Thymus (tissue), 11 donors: Measurements from ENCODE around the gene BUD31. TPM values are rescaled to one million over a fixed set of nuclear protein-coding genes. Genes with fewer than 3 reads are reported as not detected.

Experiments
- DNase-seq, 9 donors: peaks; one replicate each; pipeline ENCODE4 v3.0.0-alpha.2; 2013; ENCODE audit warnings: low spot score in 9 of 9, low read depth in 6 of 9, missing footprints in 1 of 9
- H3K27ac ChIP-seq, 2 donors: one replicate each; pipeline ENCODE4 v1.5.1; 2013; ENCODE audit warnings: control low read depth in 1 of 2, low read depth in 1 of 2, low read length in 1 of 2, mild to moderate bottlenecking in 1 of 2, moderate library complexity in 1 of 2
- H3K27me3 ChIP-seq, 2 donors: one replicate each; pipeline ENCODE4 v1.5.1; 2013; ENCODE audit warnings: low read length in 1 of 2; ENCODE audit not compliant: control insufficient read depth in 2 of 2, insufficient read depth in 1 of 2
- H3K36me3 ChIP-seq, 2 donors: one replicate each; pipeline ENCODE4 v1.5.1; 2013; ENCODE audit warnings: low read length in 1 of 2, mild to moderate bottlenecking in 1 of 2, moderate library complexity in 1 of 2; ENCODE audit not compliant: control insufficient read depth in 2 of 2, insufficient read depth in 2 of 2
- H3K4me1 ChIP-seq, 2 donors: one replicate each; pipeline ENCODE4 v1.5.1; 2013; ENCODE audit warnings: low read length in 2 of 2; ENCODE audit not compliant: control insufficient read depth in 2 of 2, insufficient read depth in 2 of 2
- H3K4me3 ChIP-seq, 2 donors: one replicate each; pipeline ENCODE4 v1.5.1; 2013; ENCODE audit warnings: low read length in 2 of 2, control low read depth in 1 of 2, mild to moderate bottlenecking in 1 of 2
- H3K9me3 ChIP-seq, 2 donors: one replicate each; pipeline ENCODE4 v1.5.1; 2013; ENCODE audit warnings: low read length in 1 of 2, mild to moderate bottlenecking in 1 of 2; ENCODE audit not compliant: control insufficient read depth in 2 of 2, insufficient read depth in 1 of 2
- WGBS: extraction: QIAGEN DNeasy Blood & Tissue Kit; methylation state at CpG from one replicate; pipeline ENCODE4 v1.1.7; 2013; 5-methylcytosine and 5-hydroxymethylcytosine counted together
- polyA plus RNA-seq: library from polyadenylated mRNA; stranded (reverse); fragments of 200-250 nt; gene quantifications from one replicate; pipeline ENCODE4 v1.2.3, GENCODE V29; 2013
- total RNA-seq: library from RNA; stranded (reverse); fragments of 120-200 nt; gene quantifications from one replicate; pipeline ENCODE4 v1.2.4, GENCODE V29; 2013
- donor health status: healthy.

The BUD31 gene
- total and polyA plus RNA-seq, 2 donors = 102 to 123 TPM

DNA sequence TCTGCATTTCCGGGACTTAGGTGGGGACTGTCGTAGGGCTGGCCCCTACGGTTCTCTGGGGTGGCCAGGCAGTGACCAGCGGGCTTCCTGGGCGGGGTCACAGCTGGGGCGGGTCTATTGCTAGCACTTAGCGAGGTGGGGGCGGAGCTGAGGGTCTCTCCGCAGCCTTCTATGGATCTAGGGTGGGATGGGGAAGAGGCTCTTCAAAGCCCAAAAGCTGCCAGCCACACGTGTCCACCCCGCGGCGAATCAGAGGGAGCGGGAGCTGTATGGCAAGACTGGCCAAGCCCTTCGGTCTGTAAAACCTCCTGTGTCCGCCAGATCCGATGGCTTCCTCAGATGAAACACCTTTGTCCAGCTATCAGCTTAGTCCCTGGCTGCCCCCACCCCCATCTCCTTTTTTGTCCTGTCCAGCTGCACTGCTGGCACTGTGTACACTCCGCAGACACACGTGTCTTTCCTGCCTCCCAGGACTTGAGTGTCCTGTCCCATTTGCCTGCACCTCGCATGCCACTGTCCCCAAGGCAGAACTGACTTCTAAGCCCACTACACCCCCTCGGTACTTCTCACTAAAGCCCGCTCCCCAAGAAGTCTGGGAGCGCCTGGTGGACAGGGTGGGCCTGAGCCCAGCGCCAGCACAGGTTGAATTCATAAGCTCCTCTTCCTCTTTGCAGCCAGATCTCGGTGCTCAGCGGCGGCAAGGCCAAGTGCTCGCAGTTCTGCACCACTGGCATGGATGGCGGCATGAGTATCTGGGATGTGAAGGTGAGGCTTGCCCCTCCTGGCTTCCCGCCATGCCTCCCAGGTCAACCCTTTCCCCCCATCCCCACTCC, 15.2 kb upstream of the BUD31 start:
- H3K36me3 ChIP-seq = peaks cover 74 to 85% of the 10 kb centered on the region in 2 donors
- WGBS = 81% methylated on average over 30 of the region's 30 CpGs
- no peak for DNase-seq
- no peaks in the 10 kb centered on the region for H3K9me3 ChIP-seq
- no peak overlapping the region for H3K27ac ChIP-seq
- H3K4me1 ChIP-seq = peaks cover 6 to 16% of the 10 kb centered on the region in 2 donors
- H3K4me3 ChIP-seq = peak overlapping the region; percentile 52 to 55
- H3K27me3 ChIP-seq = no peaks in the 10 kb centered on the region

DNA sequence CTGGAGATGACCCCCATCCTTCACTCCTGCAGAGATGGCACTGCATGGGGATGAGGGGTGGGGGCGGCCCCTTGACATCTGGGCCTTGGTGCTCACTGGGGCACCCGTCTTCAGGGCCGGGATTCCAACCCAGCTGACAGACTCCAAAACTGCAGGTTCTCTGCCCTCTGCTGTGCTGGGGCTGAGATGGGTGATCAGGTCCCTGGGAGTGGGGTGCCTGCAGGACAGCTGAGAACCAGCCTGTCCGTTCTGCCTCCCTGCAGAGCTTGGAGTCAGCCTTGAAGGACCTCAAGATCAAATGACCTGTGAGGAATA, 14.6 kb upstream of the BUD31 start:
- 95% methylated on average over 4 of the region's 4 CpGs for WGBS
- H3K4me1 ChIP-seq = peaks cover 6 to 16% of the 10 kb centered on the region in 2 donors
- H3K9me3 ChIP-seq = no peaks in the 10 kb centered on the region
- peaks cover 79 to 88% of the 10 kb centered on the region in 2 donors for H3K36me3 ChIP-seq
- no peaks in the 10 kb centered on the region for H3K27me3 ChIP-seq
- H3K4me3 ChIP-seq = no peak overlapping the region
- no peak overlapping the region for H3K27ac ChIP-seq
- DNase-seq = no peak

DNA sequence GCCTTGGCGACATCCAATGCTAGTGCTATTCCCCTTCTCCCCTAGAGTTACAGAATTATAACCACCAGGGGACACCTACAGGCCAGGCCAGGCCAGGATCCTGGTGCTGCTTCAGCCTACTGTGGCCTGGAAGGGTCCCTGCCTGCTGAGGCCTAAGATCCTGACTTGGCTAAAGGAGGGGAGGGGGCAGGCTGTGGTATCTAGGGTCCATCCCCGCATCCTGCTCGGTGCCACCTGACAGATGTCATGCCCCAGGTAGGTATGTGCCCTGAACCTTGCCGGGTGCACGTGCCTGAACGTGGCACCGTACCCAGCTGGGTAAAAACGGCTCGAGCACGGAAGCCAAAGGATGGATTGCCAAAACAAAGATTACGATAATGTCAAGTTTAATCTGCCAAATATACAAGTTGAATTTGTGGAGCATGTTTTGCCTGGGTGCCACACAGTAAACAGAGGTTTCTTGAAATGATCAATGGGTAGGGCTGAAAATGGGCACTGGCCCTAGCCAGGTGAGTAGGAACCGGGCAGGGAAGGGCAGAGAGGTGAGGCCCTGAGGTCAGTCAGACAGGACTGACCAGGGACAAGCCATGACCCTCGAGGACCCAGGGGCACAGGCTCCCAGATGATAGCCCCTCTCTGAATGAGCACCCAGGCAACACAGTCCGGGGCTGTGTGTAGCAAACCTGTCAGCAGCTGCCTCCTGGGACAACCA, 13.0 kb upstream of the BUD31 start:
- H3K4me3 ChIP-seq = no peak overlapping the region
- H3K27ac ChIP-seq = no peak overlapping the region
- H3K9me3 ChIP-seq = no peaks in the 10 kb centered on the region
- DNase-seq = no peak
- H3K27me3 ChIP-seq = no peaks in the 10 kb centered on the region
- WGBS = 97% methylated on average over 14 of the region's 14 CpGs
- H3K36me3 ChIP-seq = peaks cover 80 to 88% of the 10 kb centered on the region in 2 donors
- H3K4me1 ChIP-seq = peaks cover 6 to 16% of the 10 kb centered on the region in 2 donors

DNA sequence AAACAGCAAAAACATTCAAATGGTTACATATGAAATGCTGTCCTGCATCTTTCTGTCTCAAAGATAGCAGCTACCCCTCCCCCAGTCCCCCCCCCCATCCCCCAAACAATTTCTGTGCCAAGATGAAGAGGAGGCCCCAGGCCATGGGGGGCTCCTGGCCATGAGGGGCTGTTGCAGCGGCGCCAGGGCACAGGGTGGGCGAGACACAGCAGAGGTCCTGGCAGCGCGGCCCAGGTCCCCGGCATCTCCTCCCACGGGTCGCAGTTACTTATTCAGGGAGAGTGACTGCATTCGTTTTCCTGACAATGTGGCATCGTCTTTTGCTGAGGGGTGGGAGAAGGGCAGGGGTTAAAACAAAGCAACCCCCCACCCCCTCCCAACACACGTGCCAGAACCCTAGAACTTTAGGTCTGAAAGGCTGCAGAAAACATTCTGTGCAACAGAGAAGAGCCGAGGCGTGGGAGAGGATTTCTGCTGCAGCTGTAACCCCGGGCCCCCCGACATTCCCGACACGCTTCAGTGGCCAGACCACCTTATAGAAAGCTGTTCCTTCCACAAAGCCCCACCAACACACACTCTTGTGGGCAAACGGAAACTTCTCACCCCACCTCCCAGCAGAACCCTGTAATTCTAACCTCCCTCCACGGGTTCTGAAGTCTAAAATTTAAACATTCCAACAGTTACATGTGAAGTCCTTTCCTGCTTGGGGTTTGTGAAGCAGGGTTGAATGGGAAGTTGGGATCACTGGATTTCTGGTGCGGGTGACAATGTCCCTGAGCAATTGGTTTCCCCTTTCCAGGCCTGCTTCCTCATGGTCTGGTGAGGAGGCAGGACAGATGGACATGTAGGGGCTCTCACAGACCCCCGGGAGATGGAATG, 12.1 kb upstream of the BUD31 start:
- WGBS = 95% methylated on average over 21 of the region's 21 CpGs

DNA sequence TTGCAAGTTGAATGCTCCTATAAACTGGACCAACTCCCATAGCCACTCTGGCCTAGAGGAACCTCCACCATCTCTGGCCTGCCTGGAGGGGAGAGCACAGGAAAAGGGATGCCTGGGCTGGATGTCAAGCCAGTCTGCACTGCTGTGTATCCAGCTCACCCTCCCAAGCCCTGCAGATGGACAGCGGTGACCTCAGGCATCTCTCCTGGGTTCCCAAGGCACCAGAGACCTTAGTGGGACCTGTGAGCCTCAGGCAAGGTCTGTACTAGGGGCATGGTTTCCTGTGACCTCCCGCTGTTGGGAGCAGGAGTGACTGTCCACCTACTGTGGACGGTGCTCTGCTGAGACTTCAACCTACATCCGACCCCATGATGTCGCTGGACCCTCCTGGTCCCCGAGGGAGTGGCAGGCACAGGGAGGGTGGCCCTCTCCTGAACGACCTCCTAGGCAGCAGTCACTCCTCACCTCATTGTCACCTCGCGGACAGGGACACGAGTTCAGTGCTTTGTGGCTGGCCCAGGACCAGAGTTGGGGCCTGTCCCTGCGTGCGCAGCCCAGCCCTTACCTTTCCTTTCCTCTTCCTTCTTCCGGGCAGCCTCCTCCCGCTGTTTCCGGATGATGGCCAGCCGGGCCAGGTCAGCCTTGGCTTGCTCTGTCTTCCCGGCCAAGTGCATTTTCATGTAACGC, 11.3 kb upstream of the BUD31 start:
- Histone ChIP-seq H3K9me3 (no peaks in the 10 kb centered on the region), H3K36me3 (peaks cover 80 to 85% of the 10 kb centered on the region in 2 donors), H3K4me3 (no peak overlapping the region), H3K27ac (no peak overlapping the region), H3K4me1 (peaks cover 2 to 12% of the 10 kb centered on the region in 2 donors), H3K27me3 (no peaks in the 10 kb centered on the region)
- 95% methylated on average over 18 of the region's 18 CpGs for WGBS
- DNase-seq = no peak

More for the DNA sequence above, 12.1 kb upstream of the BUD31 start:
- Histone ChIP-seq H3K27ac (no peak overlapping the region), H3K9me3 (no peaks in the 10 kb centered on the region), H3K36me3 (peaks cover 79 to 85% of the 10 kb centered on the region in 2 donors), H3K4me1 (peaks cover 6 to 16% of the 10 kb centered on the region in 2 donors), H3K4me3 (no peak overlapping the region), H3K27me3 (no peaks in the 10 kb centered on the region)
- DNase-seq = no peak

DNA sequence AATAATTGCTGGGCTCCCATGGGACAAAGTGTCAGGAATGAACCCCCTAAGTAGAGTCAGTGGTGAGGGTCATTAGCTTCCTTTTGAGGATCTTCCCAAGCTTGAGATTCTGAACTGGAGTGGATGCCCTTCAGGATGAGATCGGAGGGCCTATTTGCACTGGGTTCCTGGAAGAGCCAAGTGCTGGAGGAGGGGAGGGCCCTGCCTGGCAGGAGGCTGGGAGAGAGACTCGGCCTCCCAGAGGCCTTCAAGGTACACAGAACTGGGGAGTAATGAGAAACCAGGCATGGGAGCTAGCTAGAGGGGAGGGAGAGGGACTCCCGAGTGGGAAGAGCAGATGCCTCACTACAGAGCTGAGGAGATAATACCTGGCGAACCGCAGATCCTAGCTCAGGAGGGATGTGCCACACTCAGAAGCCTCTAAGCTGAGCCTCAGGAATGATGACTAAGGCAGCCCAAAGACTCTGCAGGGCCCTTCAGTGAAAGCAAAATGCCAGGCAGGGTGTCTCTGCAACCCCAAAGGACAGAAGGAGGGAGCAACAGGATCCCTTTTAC, 9.8 kb upstream of the BUD31 start:
- Histone ChIP-seq H3K27ac (no peak overlapping the region), H3K9me3 (no peaks in the 10 kb centered on the region), H3K4me3 (no peak overlapping the region), H3K36me3 (peaks cover 83 to 89% of the 10 kb centered on the region in 2 donors), H3K27me3 (no peaks in the 10 kb centered on the region), H3K4me1 (no peaks in the 10 kb centered on the region)
- DNase-seq = no peak
- WGBS = 97% methylated on average over 5 of the region's 5 CpGs

DNA sequence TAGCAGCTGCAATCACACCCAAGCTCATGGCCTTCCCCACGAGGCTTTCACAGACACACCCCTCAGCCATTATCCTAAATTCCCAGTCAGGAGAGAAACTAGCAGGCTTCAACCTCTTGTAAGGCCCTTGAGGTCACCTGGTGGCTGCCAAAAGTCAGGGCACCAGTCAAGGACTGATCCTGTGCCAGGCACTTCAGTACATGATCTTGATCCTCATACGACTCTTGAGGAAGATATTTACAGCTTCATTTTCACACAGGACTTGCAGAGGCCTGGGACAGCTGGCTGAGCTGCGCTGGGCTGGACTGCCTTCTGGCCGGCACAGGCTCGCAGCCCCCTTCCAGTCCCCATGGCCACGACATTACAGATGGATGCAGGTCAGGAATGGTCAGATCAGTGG, 9.2 kb upstream of the BUD31 start:
- WGBS = 91% methylated on average over 6 of the region's 6 CpGs
- no peaks in the 10 kb centered on the region for H3K4me1 ChIP-seq
- H3K9me3 ChIP-seq = no peaks in the 10 kb centered on the region
- H3K4me3 ChIP-seq = no peak overlapping the region
- DNase-seq = no peak
- no peak overlapping the region for H3K27ac ChIP-seq
- no peaks in the 10 kb centered on the region for H3K27me3 ChIP-seq
- H3K36me3 ChIP-seq = peaks cover 83 to 89% of the 10 kb centered on the region in 2 donors

DNA sequence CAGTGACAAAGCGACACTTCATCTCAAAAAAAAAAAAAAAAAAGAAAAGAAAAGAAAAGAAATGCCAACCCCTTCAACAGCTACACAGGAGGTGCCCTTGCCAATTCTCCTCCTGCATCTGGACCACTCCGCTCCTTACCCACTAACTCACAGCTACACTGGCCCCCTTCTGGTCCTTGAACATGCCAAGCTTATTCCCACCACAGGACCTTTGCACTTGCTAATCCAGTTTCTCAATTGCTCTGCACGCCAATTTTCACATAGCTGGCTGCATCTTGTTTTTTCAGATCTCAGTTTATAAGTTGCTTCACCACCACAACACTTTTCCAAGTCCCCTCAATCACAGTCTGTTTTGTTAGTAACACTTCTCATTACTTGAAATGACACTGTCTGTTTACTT, 5.9 kb upstream of the BUD31 start:
- Histone ChIP-seq H3K27me3 (no peaks in the 10 kb centered on the region), H3K27ac (no peak overlapping the region), H3K9me3 (no peaks in the 10 kb centered on the region), H3K4me1 (peaks cover 13 to 16% of the 10 kb centered on the region in 2 donors), H3K36me3 (peaks cover 59 to 65% of the 10 kb centered on the region in 2 donors), H3K4me3 (no peak overlapping the region)
- DNase-seq = no peak
- WGBS = 99% methylated on average over 3 of the region's 3 CpGs
